Hepatocyte (in vitro differentiated cells): ENCODE measurements around the gene MARCHF3.

ENCODE experiments used
- EZH2 ChIP-seq: fragments of 200-600 bp; sonication (generic); IDR thresholded peaks from 2 replicates; pipeline ENCODE4 v1.6.1; 2016; ENCODE audit warnings: antibody characterized with exemption, mild to moderate bottlenecking, borderline replicate concordance
- EZH2phosphoT487 ChIP-seq: fragments of 200-600 bp; sonication (generic); IDR thresholded peaks from one replicate; pipeline ENCODE4 v1.6.1; 2018; ENCODE audit warnings: antibody characterized with exemption, mild to moderate bottlenecking, low read depth, moderate library complexity; ENCODE audit not compliant: unreplicated experiment, severe bottlenecking
- TF ChIP-seq, protein P1 (sequence below): fragments of 200-600 bp; sonication (generic); IDR thresholded peaks from 2 replicates; pipeline ENCODE4 v1.5.1; 2016; ENCODE audit warnings: antibody characterized with exemption, mild to moderate bottlenecking; ENCODE audit not compliant: poor library complexity

DNA sequence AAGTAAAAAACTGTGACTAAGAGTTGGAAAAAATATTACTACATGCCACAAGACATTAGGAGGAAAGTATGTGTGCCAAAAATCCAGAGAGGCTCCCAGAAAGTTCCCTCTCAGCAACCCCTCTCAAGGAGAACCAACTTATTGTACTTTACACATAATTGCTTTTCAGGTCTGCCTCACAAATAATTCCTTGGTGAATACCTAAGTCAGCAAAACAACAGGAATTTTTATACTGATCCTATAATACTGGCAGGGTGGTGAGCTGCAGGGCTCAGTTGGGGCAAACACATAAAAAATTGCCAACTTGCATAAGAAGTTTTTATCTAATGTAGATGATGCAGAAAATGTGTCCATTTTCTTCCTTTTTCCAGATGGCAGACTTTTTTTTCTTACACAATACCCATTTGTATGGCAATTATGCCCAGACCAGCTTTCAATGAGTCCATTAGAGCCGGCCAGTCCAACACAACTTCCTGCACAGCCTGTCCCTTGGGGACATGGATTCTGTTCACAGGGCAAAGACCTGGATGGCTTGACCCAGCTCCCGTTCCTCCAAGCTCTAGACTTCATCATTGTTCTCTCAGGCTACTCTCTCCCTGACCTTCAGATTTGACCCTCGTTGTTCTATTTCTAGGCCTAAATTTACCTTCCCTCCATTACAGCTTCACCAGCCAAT is 31.3 kb downstream of the MARCHF3 start:
- TF ChIP-seq, protein P1, sequence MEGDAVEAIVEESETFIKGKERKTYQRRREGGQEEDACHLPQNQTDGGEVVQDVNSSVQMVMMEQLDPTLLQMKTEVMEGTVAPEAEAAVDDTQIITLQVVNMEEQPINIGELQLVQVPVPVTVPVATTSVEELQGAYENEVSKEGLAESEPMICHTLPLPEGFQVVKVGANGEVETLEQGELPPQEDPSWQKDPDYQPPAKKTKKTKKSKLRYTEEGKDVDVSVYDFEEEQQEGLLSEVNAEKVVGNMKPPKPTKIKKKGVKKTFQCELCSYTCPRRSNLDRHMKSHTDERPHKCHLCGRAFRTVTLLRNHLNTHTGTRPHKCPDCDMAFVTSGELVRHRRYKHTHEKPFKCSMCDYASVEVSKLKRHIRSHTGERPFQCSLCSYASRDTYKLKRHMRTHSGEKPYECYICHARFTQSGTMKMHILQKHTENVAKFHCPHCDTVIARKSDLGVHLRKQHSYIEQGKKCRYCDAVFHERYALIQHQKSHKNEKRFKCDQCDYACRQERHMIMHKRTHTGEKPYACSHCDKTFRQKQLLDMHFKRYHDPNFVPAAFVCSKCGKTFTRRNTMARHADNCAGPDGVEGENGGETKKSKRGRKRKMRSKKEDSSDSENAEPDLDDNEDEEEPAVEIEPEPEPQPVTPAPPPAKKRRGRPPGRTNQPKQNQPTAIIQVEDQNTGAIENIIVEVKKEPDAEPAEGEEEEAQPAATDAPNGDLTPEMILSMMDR: no peak
- TF ChIP-seq EZH2: no peak
- TF ChIP-seq EZH2phosphoT487: no peak
